Mesendoderm (in vitro differentiated cells): Measurements from ENCODE around the gene SULT6B1.
"Not testable (repeated sequence)": the region's sequence is repeated elsewhere in the genome, so short reads cannot be mapped to it uniquely, and the experiment has no call there.

Experiments
- DNase-seq: peaks from one replicate; pipeline ENCODE4 v3.0.0; 2013
- H2AK5ac ChIP-seq: 2 replicates; pipeline ENCODE4 v1.6.1; 2013; ENCODE audit warnings: low read length, inconsistent platforms
- H2BK120ac ChIP-seq: 2 replicates; pipeline ENCODE4 v1.6.1; 2013; ENCODE audit warnings: low read depth, mild to moderate bottlenecking, low read length, moderate library complexity, mixed read lengths
- H2BK15ac ChIP-seq: replicated peaks from 2 replicates; pipeline ENCODE4 v1.6.1; 2013; ENCODE audit warnings: low read depth, mild to moderate bottlenecking, moderate library complexity
- H2BK5ac ChIP-seq: 2 replicates; pipeline ENCODE4 v1.6.1; 2013; ENCODE audit warnings: low read length, inconsistent platforms
- H3K18ac ChIP-seq: 2 replicates; pipeline ENCODE4 v1.6.1; 2013; ENCODE audit warnings: mild to moderate bottlenecking, low read length, mixed read lengths
- H3K23ac ChIP-seq: one replicate; pipeline ENCODE4 v1.6.1; 2013; ENCODE audit warnings: low read length
- H3K27ac ChIP-seq: 2 replicates; pipeline ENCODE4 v1.5.1; 2013; ENCODE audit warnings: low read depth, mild to moderate bottlenecking, inconsistent platforms, low read length, moderate library complexity
- H3K27me3 ChIP-seq: 2 replicates; pipeline ENCODE4 v1.6.1; 2013; ENCODE audit warnings: low read length, control low read depth, mild to moderate bottlenecking, inconsistent platforms; ENCODE audit not compliant: insufficient read depth, poor library complexity
- H3K36me3 ChIP-seq: 2 replicates; pipeline ENCODE4 v1.6.1; 2013; ENCODE audit warnings: low read length, inconsistent platforms; ENCODE audit not compliant: control insufficient read depth, insufficient read depth
- H3K4ac ChIP-seq: one replicate; pipeline ENCODE4 v1.6.1; 2013; ENCODE audit warnings: low read depth, mild to moderate bottlenecking, low read length, moderate library complexity
- H3K4me1 ChIP-seq: 2 replicates; pipeline ENCODE4 v1.6.1; 2013; ENCODE audit warnings: low read depth, low read length, inconsistent platforms; ENCODE audit not compliant: control insufficient read depth
- H3K4me2 ChIP-seq: 2 replicates; pipeline ENCODE4 v1.6.1; 2013; ENCODE audit warnings: low read length
- H3K4me3 ChIP-seq: 2 replicates; pipeline ENCODE4 v1.5.1; 2013; ENCODE audit warnings: mild to moderate bottlenecking, low read length
- H3K56ac ChIP-seq: one replicate; pipeline ENCODE4 v1.6.1; 2013; ENCODE audit warnings: low read length
- H3K79me1 ChIP-seq: 2 replicates; pipeline ENCODE4 v1.6.1; 2013; ENCODE audit warnings: low read length, inconsistent platforms
- H3K79me2 ChIP-seq: 2 replicates; pipeline ENCODE4 v1.6.1; 2013; ENCODE audit warnings: mild to moderate bottlenecking, low read length; ENCODE audit not compliant: control insufficient read depth, insufficient read depth
- H3K9ac ChIP-seq: 2 replicates; pipeline ENCODE4 v1.6.1; 2013; ENCODE audit warnings: low read length, inconsistent platforms
- H4K5ac ChIP-seq: one replicate; pipeline ENCODE4 v1.6.1; 2013; ENCODE audit warnings: low read length
- H4K8ac ChIP-seq: one replicate; pipeline ENCODE4 v1.6.1; 2013; ENCODE audit warnings: low read depth, mild to moderate bottlenecking, control low read depth, low read length, moderate library complexity
- WGBS: extraction: QIAGEN DNeasy Blood & Tissue Kit; methylation state at CpG from one replicate; pipeline ENCODE4 v1.1.7; 2013; ENCODE audit warnings: low lambda C conversion rate, missing lambda C conversion rate; ENCODE audit not compliant: insufficient coverage; ENCODE audit errors: extremely low coverage; 5-methylcytosine and 5-hydroxymethylcytosine counted together

The SULT6B1 gene

DNA sequence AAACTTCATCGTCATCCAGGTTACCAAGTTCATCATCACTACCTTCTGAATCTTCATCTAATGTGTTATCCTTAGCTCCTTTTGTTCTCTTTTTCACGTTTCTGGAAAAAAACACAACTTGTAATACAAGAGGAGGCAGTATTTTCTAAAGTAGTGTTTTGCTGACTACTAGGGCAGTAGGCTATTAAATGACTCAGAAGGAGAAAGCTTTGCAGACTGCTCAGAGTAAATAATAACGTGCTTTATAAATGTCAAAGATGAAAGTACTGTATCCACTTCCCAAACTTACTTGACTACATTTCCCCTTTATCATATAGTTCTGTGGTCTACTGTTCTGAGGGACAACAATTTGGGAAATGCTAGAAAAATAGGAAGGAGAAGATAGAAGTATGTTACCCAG lies 23.5 kb upstream of the SULT6B1 start:
- Histone ChIP-seq H3K27me3 (no peaks in the 10 kb centered on the region), H3K36me3 (peaks cover 8% of the 10 kb centered on the region), H2BK120ac (no peak overlapping the region), H3K79me2 (peaks cover 13% of the 10 kb centered on the region), H2BK15ac (no peak overlapping the region), H4K8ac (no peak overlapping the region), H3K23ac (no peak overlapping the region), H3K27ac (no peak overlapping the region), H3K56ac (no peak overlapping the region), H3K79me1 (no peaks in the 10 kb centered on the region), H3K18ac (no peak overlapping the region), H3K4me1 (no peaks in the 10 kb centered on the region), H3K9ac (no peak overlapping the region), H2BK5ac (no peak overlapping the region), H4K5ac (no peak overlapping the region), H3K4ac (no peak overlapping the region), H3K4me2 (no peak overlapping the region), H3K4me3 (no peak overlapping the region), H2AK5ac (no peak overlapping the region)
- no CpG with 5 or more reads among the region's 3 CpGs for WGBS
- no peak for DNase-seq

DNA sequence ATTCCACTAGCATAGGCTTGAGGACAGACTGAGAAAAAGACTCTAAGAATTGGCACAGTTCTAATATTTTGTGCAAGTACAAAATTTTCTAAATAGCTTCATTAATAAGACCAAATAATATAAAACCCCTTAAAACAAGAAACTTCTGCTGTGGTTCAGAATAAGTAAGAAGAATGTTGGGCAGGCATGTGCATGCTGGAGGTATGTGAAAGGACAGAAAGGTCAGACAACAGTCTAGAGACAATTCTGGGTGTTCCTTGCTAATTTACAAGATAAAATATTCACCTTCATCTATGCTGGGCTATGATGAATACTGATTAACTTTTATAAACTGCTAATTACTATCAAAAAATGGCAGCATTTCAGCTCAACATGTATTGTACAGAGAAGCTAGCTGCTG lies 22.7 kb upstream of the SULT6B1 start:
- Histone ChIP-seq H3K56ac (no peak overlapping the region), H3K4me1 (no peaks in the 10 kb centered on the region), H2BK15ac (no peak overlapping the region), H4K8ac (no peak overlapping the region), H3K79me1 (no peaks in the 10 kb centered on the region), H3K23ac (no peak overlapping the region), H4K5ac (no peak overlapping the region), H3K9ac (no peak overlapping the region), H2BK120ac (no peak overlapping the region), H3K36me3 (peaks cover 6% of the 10 kb centered on the region), H3K27ac (no peak overlapping the region), H3K18ac (no peak overlapping the region), H2AK5ac (no peak overlapping the region), H3K27me3 (no peaks in the 10 kb centered on the region), H3K4ac (no peak overlapping the region), H3K4me3 (no peak overlapping the region), H3K79me2 (peaks cover 13% of the 10 kb centered on the region), H3K4me2 (no peak overlapping the region), H2BK5ac (no peak overlapping the region)
- no peak for DNase-seq

GRCh38 chr2:37206760-37207159 lies 18.3 kb upstream of the SULT6B1 start:
- not testable (repeated sequence) for H3K79me1 ChIP-seq, H3K4me3 ChIP-seq, H3K4me2 ChIP-seq, H3K36me3 ChIP-seq, H4K5ac ChIP-seq, H3K27ac ChIP-seq, H4K8ac ChIP-seq, H3K23ac ChIP-seq, H3K9ac ChIP-seq, H3K27me3 ChIP-seq, DNase-seq, H3K4ac ChIP-seq, H2AK5ac ChIP-seq, H2BK120ac ChIP-seq, H2BK15ac ChIP-seq, H3K4me1 ChIP-seq, H3K18ac ChIP-seq, H2BK5ac ChIP-seq, H3K56ac ChIP-seq
- WGBS: no CpG with 5 or more reads among the region's 2 CpGs
- H3K79me2 ChIP-seq: peaks cover 15% of the 10 kb centered on the region

DNA sequence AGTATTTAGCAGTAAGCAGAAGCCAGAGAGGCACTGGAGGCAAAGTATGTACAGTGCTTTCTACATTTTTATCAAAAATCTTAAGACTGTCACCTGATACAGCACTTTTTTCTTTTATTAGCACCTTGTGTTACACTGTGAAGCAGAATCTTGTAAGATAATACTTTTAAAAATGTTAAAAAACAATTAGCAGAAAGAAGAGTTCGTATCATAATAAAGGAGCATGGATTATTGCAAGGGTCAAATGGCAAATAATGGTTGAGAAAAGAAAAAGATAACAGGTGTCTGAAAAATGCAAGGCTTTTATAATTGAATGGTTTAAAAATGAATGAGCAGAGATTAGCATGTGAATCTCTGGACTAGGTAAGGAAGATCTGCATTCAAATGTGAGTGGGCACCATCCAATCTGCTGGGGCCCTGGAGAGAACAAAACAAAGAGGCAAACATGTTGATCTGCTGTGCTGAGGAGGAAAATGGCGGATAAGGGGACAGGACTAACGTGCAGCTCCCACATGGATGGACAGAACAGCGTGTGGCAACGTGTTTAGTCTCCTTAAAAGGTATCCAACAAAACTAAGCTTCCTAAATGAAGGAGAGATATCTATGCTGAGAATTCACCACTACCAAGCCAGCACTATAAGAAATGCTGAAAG lies 17.3 kb upstream of the SULT6B1 start:
- H3K36me3 ChIP-seq: peaks cover 9% of the 10 kb centered on the region
- H3K18ac ChIP-seq: peak overlapping the region; percentile 78
- H3K23ac ChIP-seq: peak overlapping the region; percentile 70
- no peak overlapping the region for H2BK15ac ChIP-seq
- no peak overlapping the region for H3K4me3 ChIP-seq
- H3K56ac ChIP-seq: peak overlapping the region; percentile 66
- H3K4me1 ChIP-seq: peaks cover 2% of the 10 kb centered on the region
- peak; percentile 63 for DNase-seq
- no peak overlapping the region for H4K5ac ChIP-seq
- H4K8ac ChIP-seq: no peak overlapping the region
- no peak overlapping the region for H3K4me2 ChIP-seq
- no peak overlapping the region for H3K9ac ChIP-seq
- no peaks in the 10 kb centered on the region for H3K27me3 ChIP-seq
- H2AK5ac ChIP-seq: peak overlapping the region; percentile 6
- H2BK120ac ChIP-seq: peak overlapping the region; percentile 96
- H2BK5ac ChIP-seq: peak overlapping the region; percentile 17
- H3K79me2 ChIP-seq: peaks cover 15% of the 10 kb centered on the region
- no CpG with 5 or more reads among the region's 5 CpGs for WGBS
- H3K4ac ChIP-seq: peak overlapping the region; percentile 93
- H3K27ac ChIP-seq: peak overlapping the region; percentile 73
- no peaks in the 10 kb centered on the region for H3K79me1 ChIP-seq

DNA sequence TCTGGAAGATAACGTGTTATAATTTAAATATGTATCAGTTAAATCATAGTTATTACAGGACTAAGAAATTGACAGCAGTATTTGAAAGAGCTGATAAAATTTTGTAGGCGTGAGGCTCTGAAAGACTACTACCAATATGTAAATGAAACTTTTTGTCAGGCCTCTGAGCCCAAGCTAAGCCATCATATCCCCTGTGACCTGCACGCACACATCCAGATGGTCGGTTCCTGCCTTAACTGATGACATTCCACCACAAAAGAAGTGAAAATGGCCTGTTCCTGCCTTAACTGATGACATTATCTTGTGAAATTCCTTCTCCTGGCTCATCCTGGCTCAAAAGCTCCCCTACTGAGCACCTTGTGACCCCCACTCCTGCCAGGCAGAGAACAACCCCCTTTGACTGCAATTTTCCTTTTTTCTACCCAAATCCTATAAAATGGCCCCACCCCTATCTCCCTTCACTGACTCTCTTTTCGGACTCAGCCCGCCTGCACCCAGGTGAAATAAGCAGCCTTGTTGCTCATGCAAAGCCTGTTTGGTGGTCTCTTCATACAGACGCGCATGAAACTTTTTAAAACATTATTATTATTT lies 16.7 kb upstream of the SULT6B1 start:
- not testable (repeated sequence) for H3K27me3 ChIP-seq, H3K23ac ChIP-seq, H3K79me1 ChIP-seq, H3K36me3 ChIP-seq, H3K9ac ChIP-seq, H3K4me3 ChIP-seq, H2BK15ac ChIP-seq, H2AK5ac ChIP-seq, H3K56ac ChIP-seq, H3K4ac ChIP-seq, H4K5ac ChIP-seq, H3K18ac ChIP-seq, H4K8ac ChIP-seq, H3K4me1 ChIP-seq, H3K4me2 ChIP-seq
- WGBS: no CpG with 5 or more reads among the region's 8 CpGs
- peaks cover 15% of the 10 kb centered on the region for H3K79me2 ChIP-seq
- peak overlapping the region; percentile 92 for H2BK120ac ChIP-seq
- H2BK5ac ChIP-seq: peak overlapping the region; percentile 17
- peak; percentile 91 for DNase-seq
- H3K27ac ChIP-seq: peak overlapping the region; percentile 73

DNA sequence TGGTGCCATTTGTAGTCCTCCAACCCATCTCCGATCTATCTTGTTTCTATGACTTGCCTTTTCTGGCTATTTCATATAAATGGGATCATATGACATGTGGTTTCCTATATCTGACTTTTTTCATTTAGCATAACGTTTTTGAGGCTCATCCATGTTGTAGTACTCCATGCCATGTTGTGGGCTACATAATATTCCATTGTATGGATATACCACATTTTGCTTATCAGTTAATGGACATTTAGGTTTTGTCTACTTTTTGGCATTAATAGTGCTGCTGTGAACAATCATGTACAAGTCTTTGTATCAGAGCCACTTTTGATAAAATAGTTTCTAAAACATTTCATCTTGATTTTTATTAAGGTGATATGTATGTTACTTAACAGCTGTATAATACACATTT lies 15.2 kb upstream of the SULT6B1 start:
- no peak overlapping the region for H4K5ac ChIP-seq
- H3K27ac ChIP-seq: no peak overlapping the region
- H2BK120ac ChIP-seq: no peak overlapping the region
- H3K9ac ChIP-seq: no peak overlapping the region
- H3K79me2 ChIP-seq: peaks cover 9% of the 10 kb centered on the region
- H3K4me3 ChIP-seq: peak overlapping the region; percentile 7
- H3K79me1 ChIP-seq: no peaks in the 10 kb centered on the region
- no CpG with 5 or more reads among the region's 2 CpGs for WGBS
- no peak for DNase-seq
- H3K4me2 ChIP-seq: no peak overlapping the region
- H3K27me3 ChIP-seq: no peaks in the 10 kb centered on the region
- no peak overlapping the region for H3K4ac ChIP-seq
- H4K8ac ChIP-seq: no peak overlapping the region
- no peak overlapping the region for H3K56ac ChIP-seq
- no peak overlapping the region for H2AK5ac ChIP-seq
- no peak overlapping the region for H3K23ac ChIP-seq
- peaks cover 2% of the 10 kb centered on the region for H3K4me1 ChIP-seq
- peaks cover 5% of the 10 kb centered on the region for H3K36me3 ChIP-seq
- H2BK5ac ChIP-seq: no peak overlapping the region
- no peak overlapping the region for H3K18ac ChIP-seq
- no peak overlapping the region for H2BK15ac ChIP-seq
